ENCODE measurements around the gene CCDC85B.

DNA sequence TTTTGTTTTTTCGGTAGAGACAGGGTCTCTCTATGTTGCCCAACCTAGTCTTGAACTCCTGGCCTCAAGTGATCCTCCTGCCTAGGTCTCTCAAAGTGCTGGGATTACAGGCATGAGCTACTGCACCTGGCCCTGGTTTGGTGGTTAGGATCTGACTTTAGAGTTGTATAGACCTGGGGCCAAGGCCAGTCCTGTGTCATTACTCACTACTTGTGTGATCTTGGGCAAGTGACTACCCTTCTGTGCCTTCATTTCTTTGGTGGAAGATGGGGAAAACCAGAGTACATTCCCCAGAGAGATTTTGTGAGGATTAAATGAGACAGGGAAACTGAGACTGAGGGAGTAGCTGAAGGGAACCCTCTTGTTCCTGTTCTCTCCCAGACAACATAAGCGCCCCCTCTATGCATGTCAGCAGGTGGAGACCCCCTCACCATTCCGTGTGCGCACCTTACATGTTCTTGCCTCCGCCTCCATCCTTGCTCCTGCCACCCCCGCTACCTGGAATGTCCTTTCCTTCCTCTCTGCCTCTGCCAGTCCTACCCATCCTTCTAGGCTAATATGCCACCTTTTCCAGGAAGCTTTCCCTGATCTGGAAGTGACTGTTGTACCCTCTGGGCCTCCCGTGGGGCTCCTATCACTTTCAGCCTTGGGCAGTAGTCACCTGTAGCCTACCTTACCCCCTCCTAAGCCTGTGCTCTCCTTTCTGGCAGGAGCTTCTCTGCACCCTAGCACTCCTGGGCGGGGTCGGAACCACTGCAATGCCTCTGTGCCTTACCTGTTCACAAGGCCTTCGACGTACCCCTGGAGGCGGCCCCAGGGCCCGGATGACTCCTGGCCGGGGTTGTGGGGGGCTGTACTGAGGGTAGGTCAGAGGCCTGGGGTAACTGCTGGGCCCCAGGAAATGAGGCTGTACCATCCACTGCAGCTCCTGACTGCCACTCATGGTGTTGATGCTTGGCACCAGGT lies 5.8 kb downstream of the CCDC85B start:
- no peak for TF ChIP-seq NFE2L1 (CRISPR knock-in tag; IDR thresholded peaks at IDR 0.05)
- TF ChIP-seq, protein P1, sequence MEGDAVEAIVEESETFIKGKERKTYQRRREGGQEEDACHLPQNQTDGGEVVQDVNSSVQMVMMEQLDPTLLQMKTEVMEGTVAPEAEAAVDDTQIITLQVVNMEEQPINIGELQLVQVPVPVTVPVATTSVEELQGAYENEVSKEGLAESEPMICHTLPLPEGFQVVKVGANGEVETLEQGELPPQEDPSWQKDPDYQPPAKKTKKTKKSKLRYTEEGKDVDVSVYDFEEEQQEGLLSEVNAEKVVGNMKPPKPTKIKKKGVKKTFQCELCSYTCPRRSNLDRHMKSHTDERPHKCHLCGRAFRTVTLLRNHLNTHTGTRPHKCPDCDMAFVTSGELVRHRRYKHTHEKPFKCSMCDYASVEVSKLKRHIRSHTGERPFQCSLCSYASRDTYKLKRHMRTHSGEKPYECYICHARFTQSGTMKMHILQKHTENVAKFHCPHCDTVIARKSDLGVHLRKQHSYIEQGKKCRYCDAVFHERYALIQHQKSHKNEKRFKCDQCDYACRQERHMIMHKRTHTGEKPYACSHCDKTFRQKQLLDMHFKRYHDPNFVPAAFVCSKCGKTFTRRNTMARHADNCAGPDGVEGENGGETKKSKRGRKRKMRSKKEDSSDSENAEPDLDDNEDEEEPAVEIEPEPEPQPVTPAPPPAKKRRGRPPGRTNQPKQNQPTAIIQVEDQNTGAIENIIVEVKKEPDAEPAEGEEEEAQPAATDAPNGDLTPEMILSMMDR (IDR thresholded peaks at IDR 0.05) = no peak
- TF ChIP-seq, protein P2, sequence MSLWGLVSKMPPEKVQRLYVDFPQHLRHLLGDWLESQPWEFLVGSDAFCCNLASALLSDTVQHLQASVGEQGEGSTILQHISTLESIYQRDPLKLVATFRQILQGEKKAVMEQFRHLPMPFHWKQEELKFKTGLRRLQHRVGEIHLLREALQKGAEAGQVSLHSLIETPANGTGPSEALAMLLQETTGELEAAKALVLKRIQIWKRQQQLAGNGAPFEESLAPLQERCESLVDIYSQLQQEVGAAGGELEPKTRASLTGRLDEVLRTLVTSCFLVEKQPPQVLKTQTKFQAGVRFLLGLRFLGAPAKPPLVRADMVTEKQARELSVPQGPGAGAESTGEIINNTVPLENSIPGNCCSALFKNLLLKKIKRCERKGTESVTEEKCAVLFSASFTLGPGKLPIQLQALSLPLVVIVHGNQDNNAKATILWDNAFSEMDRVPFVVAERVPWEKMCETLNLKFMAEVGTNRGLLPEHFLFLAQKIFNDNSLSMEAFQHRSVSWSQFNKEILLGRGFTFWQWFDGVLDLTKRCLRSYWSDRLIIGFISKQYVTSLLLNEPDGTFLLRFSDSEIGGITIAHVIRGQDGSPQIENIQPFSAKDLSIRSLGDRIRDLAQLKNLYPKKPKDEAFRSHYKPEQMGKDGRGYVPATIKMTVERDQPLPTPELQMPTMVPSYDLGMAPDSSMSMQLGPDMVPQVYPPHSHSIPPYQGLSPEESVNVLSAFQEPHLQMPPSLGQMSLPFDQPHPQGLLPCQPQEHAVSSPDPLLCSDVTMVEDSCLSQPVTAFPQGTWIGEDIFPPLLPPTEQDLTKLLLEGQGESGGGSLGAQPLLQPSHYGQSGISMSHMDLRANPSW (CRISPR knock-in tag; conservative IDR thresholded peaks at IDR 0.05; ENCODE audit: low read depth) = no peak
- TF ChIP-seq ZNF138 (CRISPR knock-in tag; conservative IDR thresholded peaks at IDR 0.05) = no peak
- no peak for TF ChIP-seq NR3C1 (CRISPR knock-in tag; conservative IDR thresholded peaks at IDR 0.05; ENCODE audit: low read depth)
- TF ChIP-seq, protein P3, sequence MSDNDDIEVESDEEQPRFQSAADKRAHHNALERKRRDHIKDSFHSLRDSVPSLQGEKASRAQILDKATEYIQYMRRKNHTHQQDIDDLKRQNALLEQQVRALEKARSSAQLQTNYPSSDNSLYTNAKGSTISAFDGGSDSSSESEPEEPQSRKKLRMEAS (CRISPR knock-in tag; IDR thresholded peaks at IDR 0.05) = no peak
- no peak for TF ChIP-seq KAT7 (CRISPR knock-in tag; IDR thresholded peaks at IDR 0.05; ENCODE audit: borderline replicate concordance)
- no peak for TF ChIP-seq ZNF317 (CRISPR knock-in tag; IDR thresholded peaks at IDR 0.05; ENCODE audit: borderline replicate concordance, low read depth)
- TF ChIP-seq FOXP1 (CRISPR knock-in tag; IDR thresholded peaks at IDR 0.05; ENCODE audit: borderline replicate concordance) = no peak
- no peak for TF ChIP-seq NFYB (CRISPR knock-in tag; conservative IDR thresholded peaks at IDR 0.05; ENCODE audit: low read depth)
- no peak for TF ChIP-seq ATF1 (CRISPR knock-in tag; IDR thresholded peaks at IDR 0.05)
- TF ChIP-seq, protein P4, sequence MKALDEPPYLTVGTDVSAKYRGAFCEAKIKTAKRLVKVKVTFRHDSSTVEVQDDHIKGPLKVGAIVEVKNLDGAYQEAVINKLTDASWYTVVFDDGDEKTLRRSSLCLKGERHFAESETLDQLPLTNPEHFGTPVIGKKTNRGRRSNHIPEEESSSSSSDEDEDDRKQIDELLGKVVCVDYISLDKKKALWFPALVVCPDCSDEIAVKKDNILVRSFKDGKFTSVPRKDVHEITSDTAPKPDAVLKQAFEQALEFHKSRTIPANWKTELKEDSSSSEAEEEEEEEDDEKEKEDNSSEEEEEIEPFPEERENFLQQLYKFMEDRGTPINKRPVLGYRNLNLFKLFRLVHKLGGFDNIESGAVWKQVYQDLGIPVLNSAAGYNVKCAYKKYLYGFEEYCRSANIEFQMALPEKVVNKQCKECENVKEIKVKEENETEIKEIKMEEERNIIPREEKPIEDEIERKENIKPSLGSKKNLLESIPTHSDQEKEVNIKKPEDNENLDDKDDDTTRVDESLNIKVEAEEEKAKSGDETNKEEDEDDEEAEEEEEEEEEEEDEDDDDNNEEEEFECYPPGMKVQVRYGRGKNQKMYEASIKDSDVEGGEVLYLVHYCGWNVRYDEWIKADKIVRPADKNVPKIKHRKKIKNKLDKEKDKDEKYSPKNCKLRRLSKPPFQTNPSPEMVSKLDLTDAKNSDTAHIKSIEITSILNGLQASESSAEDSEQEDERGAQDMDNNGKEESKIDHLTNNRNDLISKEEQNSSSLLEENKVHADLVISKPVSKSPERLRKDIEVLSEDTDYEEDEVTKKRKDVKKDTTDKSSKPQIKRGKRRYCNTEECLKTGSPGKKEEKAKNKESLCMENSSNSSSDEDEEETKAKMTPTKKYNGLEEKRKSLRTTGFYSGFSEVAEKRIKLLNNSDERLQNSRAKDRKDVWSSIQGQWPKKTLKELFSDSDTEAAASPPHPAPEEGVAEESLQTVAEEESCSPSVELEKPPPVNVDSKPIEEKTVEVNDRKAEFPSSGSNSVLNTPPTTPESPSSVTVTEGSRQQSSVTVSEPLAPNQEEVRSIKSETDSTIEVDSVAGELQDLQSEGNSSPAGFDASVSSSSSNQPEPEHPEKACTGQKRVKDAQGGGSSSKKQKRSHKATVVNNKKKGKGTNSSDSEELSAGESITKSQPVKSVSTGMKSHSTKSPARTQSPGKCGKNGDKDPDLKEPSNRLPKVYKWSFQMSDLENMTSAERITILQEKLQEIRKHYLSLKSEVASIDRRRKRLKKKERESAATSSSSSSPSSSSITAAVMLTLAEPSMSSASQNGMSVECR (CRISPR knock-in tag; IDR thresholded peaks at IDR 0.05; ENCODE audit: borderline replicate concordance) = no peak
- no peak for TF ChIP-seq FOXK1 (CRISPR knock-in tag; IDR thresholded peaks at IDR 0.05)
